ENCODE results near the gene SFT2D1. TPM values are rescaled to one million over a fixed set of nuclear protein-coding genes. Genes with fewer than 3 reads are reported as not detected.

The SFT2D1 gene
- total RNA-seq, 1 donor from 2014 or later: 48.9 TPM

GRCh38 chr6:166279393-166279679 lies 63.0 kb downstream of the SFT2D1 start:
- TF ChIP-seq CTCF (IDR thresholded peaks at IDR 0.05): no peak
- no peak for TF ChIP-seq EZH2phosphoT487 (IDR thresholded peaks at IDR 0.05)
- no peak for TF ChIP-seq EZH2 (IDR thresholded peaks at IDR 0.05)
- H3K36me3 Mint-ChIP-seq: no peaks in the 10 kb centered on the region

GRCh38 chr6:166278579-166279392 lies 63.6 kb downstream of the SFT2D1 start:
- H3K4me1 Mint-ChIP-seq: peaks cover 43% of the 10 kb centered on the region
- DNase-seq (ENCODE audit: low spot score): no peak
- Histone ChIP-seq H3K79me2 (ENCODE audit: low read depth) (no peaks in the 10 kb centered on the region), H4K20me1 (ENCODE audit: low read depth) (no peaks in the 10 kb centered on the region), H3K27ac (no peak overlapping the region), H3F3A (ENCODE audit: low read depth) (peaks cover 3% of the 10 kb centered on the region), H3K9me3 (ENCODE audit: low read depth) (no peaks in the 10 kb centered on the region), H3K4me3 (no peak overlapping the region), H3K4me1 (peaks cover 8% of the 10 kb centered on the region), H3K27me3 (peaks cover 14% of the 10 kb centered on the region), H3K36me3 (no peaks in the 10 kb centered on the region), H3K9ac (no peak overlapping the region), H2AFZ (replicated peaks) (no peak overlapping the region), H3K4me2 (no peak overlapping the region)
- H3K36me3 Mint-ChIP-seq: no peaks in the 10 kb centered on the region
- no peak overlapping the region for H3K27ac Mint-ChIP-seq
- no peaks in the 10 kb centered on the region for H3K9me3 Mint-ChIP-seq
- TF ChIP-seq CTCF (IDR thresholded peaks at IDR 0.05): no peak
- TF ChIP-seq EZH2phosphoT487 (IDR thresholded peaks at IDR 0.05): no peak
- H3K27me3 Mint-ChIP-seq (ENCODE audit: insufficient read depth, low read depth): peaks cover 13% of the 10 kb centered on the region
- no peak overlapping the region for H3K4me3 Mint-ChIP-seq

More at GRCh38 chr6:166279393-166279679, 63.0 kb downstream of the SFT2D1 start:
- no peak overlapping the region for H3K4me3 ChIP-seq
- no peaks in the 10 kb centered on the region for H3K36me3 ChIP-seq
- H3K27ac Mint-ChIP-seq: peak overlapping the region; percentile 83
- peaks cover 8% of the 10 kb centered on the region for H3K4me1 ChIP-seq
- H3K79me2 ChIP-seq (ENCODE audit: low read depth): no peaks in the 10 kb centered on the region
- peaks cover 13% of the 10 kb centered on the region for H3K27me3 Mint-ChIP-seq (ENCODE audit: insufficient read depth, low read depth)
- no peak overlapping the region for H3K4me3 Mint-ChIP-seq
- no peaks in the 10 kb centered on the region for H4K20me1 ChIP-seq (ENCODE audit: low read depth)
- H2AFZ ChIP-seq (replicated peaks): no peak overlapping the region
- H3K9me3 ChIP-seq (ENCODE audit: low read depth): no peaks in the 10 kb centered on the region
- H3K9me3 Mint-ChIP-seq: no peaks in the 10 kb centered on the region
- H3K4me1 Mint-ChIP-seq: peaks cover 48% of the 10 kb centered on the region
- DNase-seq (ENCODE audit: low spot score): no peak
- H3F3A ChIP-seq (ENCODE audit: low read depth): peaks cover 3% of the 10 kb centered on the region
- H3K4me2 ChIP-seq: no peak overlapping the region
- no peak overlapping the region for H3K27ac ChIP-seq
- no peak overlapping the region for H3K9ac ChIP-seq
- peaks cover 14% of the 10 kb centered on the region for H3K27me3 ChIP-seq

GRCh38 chr6:166277892-166278578 lies 64.3 kb downstream of the SFT2D1 start:
- Histone ChIP-seq H3K27me3 (peaks cover 14% of the 10 kb centered on the region), H4K20me1 (ENCODE audit: low read depth) (no peaks in the 10 kb centered on the region), H3K27ac (no peak overlapping the region), H3F3A (ENCODE audit: low read depth) (peaks cover 3% of the 10 kb centered on the region), H2AFZ (replicated peaks) (no peak overlapping the region), H3K9ac (no peak overlapping the region), H3K79me2 (ENCODE audit: low read depth) (no peaks in the 10 kb centered on the region), H3K4me2 (no peak overlapping the region), H3K9me3 (ENCODE audit: low read depth) (no peaks in the 10 kb centered on the region), H3K36me3 (no peaks in the 10 kb centered on the region), H3K4me3 (no peak overlapping the region), H3K4me1 (peaks cover 8% of the 10 kb centered on the region)
- no peak for DNase-seq (ENCODE audit: low spot score)
- Mint-ChIP-seq H3K27me3 (ENCODE audit: insufficient read depth, low read depth) (peaks cover 13% of the 10 kb centered on the region), H3K36me3 (no peaks in the 10 kb centered on the region), H3K4me1 (peaks cover 40% of the 10 kb centered on the region), H3K27ac (peak overlapping the region; percentile 64), H3K4me3 (no peak overlapping the region), H3K9me3 (no peaks in the 10 kb centered on the region)
- TF ChIP-seq EZH2 (IDR thresholded peaks at IDR 0.05) (no peak), EZH2phosphoT487 (IDR thresholded peaks at IDR 0.05) (no peak)

GRCh38 chr6:166277018-166277417 lies 65.3 kb downstream of the SFT2D1 start:
- H3K9me3 ChIP-seq (ENCODE audit: low read depth): no peaks in the 10 kb centered on the region
- H3K4me3 ChIP-seq: no peak overlapping the region
- peaks cover 9% of the 10 kb centered on the region for H3K27me3 Mint-ChIP-seq (ENCODE audit: insufficient read depth, low read depth)
- peak overlapping the region; percentile 84 for H3K27ac Mint-ChIP-seq
- H3K9ac ChIP-seq: no peak overlapping the region
- H3K4me1 ChIP-seq: peaks cover 8% of the 10 kb centered on the region
- H4K20me1 ChIP-seq (ENCODE audit: low read depth): no peaks in the 10 kb centered on the region
- peaks cover 14% of the 10 kb centered on the region for H3K27me3 ChIP-seq
- H3K9me3 Mint-ChIP-seq: no peaks in the 10 kb centered on the region
- no peaks in the 10 kb centered on the region for H3K36me3 Mint-ChIP-seq
- H3K36me3 ChIP-seq: no peaks in the 10 kb centered on the region
- peaks cover 31% of the 10 kb centered on the region for H3K4me1 Mint-ChIP-seq
- H3K27ac ChIP-seq: no peak overlapping the region
- no peaks in the 10 kb centered on the region for H3K79me2 ChIP-seq (ENCODE audit: low read depth)
- peak overlapping the region; percentile 70 for H3K4me3 Mint-ChIP-seq
- no peak for TF ChIP-seq EZH2phosphoT487 (IDR thresholded peaks at IDR 0.05)
- no peak for TF ChIP-seq EZH2 (IDR thresholded peaks at IDR 0.05)
- TF ChIP-seq CTCF (IDR thresholded peaks at IDR 0.05): no peak
- peaks cover 3% of the 10 kb centered on the region for H3F3A ChIP-seq (ENCODE audit: low read depth)
- no peak overlapping the region for H2AFZ ChIP-seq (replicated peaks)
- peak; percentile 44 for DNase-seq (ENCODE audit: low spot score)
- no peak overlapping the region for H3K4me2 ChIP-seq
